Glomerular visceral epithelial cell (primary cell): ENCODE data around the gene SYNPO.
A peak's percentile ranks its signal among the peaks of the same experiment; 100 is the strongest.

Experiments
- DNase-seq: peaks from one replicate; pipeline ENCODE4 v3.0.0-alpha.2; 2016; ENCODE audit errors: extremely low spot score

The SYNPO gene, protein sequence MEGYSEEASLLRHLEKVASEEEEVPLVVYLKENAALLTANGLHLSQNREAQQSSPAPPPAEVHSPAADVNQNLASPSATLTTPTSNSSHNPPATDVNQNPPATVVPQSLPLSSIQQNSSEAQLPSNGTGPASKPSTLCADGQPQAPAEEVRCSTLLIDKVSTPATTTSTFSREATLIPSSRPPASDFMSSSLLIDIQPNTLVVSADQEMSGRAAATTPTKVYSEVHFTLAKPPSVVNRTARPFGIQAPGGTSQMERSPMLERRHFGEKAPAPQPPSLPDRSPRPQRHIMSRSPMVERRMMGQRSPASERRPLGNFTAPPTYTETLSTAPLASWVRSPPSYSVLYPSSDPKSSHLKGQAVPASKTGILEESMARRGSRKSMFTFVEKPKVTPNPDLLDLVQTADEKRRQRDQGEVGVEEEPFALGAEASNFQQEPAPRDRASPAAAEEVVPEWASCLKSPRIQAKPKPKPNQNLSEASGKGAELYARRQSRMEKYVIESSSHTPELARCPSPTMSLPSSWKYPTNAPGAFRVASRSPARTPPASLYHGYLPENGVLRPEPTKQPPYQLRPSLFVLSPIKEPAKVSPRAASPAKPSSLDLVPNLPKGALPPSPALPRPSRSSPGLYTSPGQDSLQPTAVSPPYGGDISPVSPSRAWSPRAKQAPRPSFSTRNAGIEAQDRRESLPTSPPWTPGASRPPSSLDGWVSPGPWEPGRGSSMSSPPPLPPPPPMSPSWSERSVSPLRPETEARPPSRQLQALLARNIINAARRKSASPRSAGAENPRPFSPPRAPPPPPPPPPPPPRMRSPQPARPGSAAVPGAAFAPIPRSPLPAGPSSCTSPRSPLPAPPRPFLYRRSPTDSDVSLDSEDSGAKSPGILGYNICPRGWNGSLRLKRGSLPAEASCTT

DNA sequence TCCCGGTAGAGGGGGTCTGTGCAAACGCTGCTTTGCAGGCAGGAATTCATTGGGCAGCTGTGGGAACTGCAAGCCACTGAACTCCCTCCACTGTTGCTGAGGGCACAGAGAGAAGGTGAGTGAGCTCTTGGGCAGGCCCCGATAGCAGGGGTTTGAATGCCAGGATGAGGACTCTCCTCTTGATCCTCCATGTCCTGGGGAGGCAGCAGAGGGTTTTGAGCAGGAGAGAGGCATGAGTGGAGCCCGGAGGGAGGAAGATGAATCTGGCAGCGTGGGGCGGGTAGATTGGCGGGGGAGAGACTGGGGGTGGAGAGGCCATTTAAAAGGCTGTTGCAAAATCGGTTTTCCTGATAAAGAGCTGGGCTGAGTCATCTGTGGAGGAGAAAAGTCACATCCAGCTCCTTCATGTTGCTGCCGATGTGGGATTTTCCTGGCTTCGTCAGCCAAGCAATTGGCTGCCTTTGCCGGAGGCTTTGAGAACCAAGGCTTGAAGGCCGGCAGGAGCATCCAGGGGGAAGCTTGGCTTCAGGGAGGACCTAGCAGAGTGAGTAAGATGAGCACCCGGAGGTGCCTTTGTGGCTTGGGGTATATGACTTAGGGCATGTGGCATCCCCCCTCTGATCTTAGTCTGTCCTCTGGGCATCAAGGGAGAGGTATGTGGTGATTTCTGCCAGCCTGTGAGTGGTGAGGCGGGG, at the start of gene SYNPO:
SYNPO (plus strand) TSS at position 350 of the 695 bp plus-strand sequence. CDS start 7,616 bp downstream, outside the sequence.
- DNase-seq, result peak; percentile 96

DNA sequence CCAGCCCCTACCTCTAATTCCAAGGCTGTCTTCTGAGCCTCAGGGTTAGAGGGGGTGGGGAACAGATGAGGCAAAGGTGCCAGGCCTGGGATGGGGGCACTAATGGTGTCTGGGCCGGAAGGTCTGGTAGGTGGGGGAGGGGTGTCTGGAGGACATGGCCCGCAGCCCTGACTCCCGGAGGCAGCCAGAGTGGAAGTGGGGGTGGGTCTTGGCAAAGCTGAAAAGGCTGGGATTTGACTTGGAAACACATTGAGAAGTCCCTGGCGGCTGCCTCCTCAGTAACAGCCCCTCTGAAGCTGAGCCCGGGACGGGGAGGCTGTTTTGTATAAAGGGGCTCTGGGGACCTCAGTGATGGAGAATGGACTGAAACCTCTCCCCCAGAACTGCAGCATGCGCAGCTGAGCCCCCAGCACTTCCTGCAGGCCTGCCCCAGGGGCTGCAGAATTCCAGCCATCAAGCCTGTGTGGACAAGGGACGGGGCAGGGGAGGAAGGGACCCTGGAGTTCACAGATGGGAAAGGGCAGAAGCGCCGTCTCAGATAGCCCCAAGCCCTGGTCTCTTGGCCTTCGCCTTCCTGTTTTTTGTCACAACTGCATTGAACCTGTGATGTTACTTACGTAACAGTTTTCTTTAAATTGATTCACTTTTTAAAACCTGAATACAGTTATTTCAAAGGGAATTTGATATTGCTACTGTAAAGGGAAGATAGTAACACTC, 49.3 kb upstream of the SYNPO start:
- no peak for DNase-seq

DNA sequence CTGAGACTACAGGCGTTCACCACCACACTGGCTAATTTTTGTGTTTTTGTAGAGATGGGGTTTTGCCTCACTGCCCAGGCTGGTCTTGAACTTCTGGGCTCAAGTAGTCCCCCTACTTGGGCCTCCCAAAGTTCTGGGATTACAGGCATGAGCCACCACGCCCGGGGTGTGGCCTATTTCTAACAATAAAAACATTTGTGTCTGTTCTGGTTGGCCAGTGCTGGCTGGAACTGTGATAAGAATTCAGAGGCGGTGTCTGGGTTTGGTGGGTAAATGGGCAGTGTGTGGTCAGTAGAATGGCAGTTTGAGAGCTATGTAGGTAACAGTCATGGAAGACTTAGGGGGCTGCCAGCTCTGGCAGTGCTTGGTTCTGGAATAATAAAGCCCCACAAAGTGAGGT, 46.9 kb upstream of the SYNPO start:
- DNase-seq, result no peak

DNA sequence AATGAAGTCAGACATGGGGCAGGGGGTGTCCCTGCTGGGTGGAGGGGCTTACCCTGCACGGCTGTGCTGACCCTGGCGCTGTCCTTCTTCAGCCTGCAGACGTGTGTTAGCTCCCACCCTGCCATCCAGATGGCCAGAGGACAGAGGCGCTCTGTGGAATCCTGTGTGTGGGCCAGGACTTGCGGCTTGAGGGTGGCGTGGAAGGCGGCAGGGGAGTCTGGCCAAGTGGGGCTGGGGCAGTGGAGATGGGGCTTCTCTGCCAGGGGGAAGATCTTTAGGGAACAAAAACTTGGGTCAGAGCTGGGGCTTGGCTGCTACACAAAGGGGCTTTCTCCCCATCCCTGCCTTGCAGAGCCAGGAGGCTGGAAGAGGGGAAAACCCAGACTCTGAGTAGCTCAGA, 46.5 kb upstream of the SYNPO start:
- no peak for DNase-seq

DNA sequence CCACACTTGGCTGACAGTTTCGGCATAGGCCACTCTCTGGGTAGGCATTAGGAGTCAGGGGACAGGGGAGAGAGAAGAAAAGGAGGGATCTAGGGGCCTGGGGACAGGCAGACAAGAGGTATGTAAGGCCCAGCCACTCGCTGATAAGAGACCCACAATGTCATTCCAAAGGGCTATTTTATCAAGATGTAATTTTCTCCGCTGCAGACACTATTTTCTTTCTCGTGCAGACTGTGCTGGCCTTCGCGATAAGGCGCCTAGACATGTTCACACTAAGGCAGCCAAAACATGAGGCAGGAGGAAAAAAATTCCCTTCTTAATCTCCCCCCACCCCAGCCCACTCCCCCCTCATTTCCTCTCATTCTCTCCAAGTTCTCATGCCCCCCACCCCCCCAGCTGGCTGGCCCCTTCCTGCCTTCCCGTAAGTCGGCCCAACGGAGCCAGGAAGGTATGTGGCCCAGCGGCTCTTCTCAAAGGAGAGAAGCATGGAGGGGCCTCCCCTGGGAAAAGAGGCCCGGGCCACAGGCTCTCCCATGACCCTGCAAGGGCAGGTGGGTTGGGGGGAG, 44.9 kb upstream of the SYNPO start:
- no peak for DNase-seq

DNA sequence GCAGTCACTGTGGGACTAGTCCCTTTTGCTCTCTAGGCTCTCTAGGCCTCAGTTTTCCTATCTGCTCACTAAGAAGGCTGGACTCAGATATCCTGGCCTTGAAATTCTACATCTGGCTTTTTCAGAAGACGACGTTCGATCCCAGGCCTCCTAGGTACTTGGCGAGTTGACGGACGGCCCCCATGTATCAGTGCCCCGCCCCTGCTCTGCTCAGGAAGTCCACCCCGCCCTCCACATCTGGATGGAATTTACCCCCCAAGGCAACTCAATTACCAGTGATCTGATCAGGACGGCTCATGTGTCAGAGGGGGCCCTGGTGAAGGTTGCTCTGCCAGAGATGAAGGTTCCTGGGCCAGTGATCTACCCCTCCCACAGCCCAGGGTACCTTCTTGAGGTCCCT, 44.1 kb upstream of the SYNPO start:
- DNase-seq, result no peak

DNA sequence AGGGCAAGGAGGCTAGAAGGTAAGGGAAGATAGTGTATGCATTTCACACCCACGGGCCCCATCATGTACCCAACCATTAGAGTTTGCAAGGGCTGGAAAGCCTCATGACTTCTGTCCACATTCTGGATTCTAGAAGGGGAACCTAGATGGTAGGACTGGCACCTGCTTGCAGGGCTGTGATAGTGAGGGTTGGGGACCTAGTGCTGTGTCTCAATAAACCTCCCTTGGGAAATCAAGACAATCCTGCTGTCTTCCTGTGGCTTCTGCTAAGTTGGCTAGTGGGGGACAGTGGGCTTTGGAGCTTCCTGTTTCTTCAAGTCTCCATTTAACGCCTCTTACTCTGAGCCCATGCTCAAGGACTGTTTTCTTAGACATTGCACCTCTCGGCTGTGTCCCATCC, 43.6 kb upstream of the SYNPO start:
- no peak for DNase-seq

DNA sequence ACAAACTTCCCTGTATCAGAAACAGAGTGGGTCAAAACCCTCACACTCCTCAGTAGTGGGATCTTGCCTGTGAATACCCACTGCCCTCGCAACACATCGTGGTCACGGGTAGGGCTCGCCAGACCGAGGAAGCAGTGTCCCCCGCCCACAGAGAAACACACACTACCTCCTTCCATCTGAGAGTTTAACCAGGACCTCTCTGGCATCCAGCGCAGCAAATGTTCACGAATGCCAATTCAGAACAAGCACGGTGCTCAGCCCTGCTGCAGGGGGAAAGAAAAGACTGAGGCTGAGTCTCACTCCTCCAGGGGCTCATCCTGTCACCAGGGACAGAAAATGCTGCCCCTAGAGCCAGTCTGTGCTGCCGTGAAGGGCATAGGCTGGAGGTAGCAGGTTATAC, 42.5 kb upstream of the SYNPO start:
- DNase-seq, result no peak

DNA sequence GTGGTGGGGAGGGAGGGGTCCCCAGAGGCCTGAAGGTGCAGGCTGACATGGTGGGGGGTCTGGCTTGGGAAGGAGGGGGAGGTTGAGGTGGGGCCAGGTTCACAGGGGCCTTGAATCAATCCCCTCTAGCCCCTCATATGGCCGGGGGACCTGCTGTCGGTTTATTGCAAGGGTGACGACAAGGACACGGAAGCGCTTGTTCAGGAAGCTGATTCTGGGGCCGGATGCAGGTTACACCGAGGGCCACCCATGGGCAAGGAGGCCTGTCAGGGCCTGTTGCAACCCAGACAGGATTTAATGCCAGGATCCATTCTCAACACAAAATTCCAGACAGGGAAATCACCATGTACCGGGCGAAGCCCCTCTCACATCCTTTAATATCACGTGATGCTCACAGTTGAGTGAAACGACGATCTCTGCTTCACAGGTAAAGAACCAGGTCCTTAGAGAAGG, 41.6 kb upstream of the SYNPO start:
- DNase-seq, result no peak

DNA sequence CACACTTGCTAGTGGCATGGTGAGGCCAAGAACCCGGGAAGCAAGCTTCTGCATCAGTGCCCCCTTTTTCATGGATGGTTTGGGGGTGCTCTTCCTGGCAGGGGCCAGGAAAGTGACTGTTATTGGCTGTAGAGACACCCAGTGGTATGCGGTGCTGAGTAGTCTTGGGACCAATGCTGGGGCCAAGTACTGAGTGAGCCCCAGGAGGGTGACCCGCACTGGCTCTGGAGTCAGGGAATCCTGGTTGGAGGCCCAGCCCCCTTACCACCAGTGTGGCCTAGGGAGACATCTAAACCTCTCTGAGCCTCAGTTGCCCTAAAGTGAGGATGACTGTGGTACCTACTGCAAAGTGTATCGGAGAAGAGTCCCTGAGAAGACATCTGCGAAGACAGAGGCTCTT, 41.2 kb upstream of the SYNPO start:
- no peak for DNase-seq

DNA sequence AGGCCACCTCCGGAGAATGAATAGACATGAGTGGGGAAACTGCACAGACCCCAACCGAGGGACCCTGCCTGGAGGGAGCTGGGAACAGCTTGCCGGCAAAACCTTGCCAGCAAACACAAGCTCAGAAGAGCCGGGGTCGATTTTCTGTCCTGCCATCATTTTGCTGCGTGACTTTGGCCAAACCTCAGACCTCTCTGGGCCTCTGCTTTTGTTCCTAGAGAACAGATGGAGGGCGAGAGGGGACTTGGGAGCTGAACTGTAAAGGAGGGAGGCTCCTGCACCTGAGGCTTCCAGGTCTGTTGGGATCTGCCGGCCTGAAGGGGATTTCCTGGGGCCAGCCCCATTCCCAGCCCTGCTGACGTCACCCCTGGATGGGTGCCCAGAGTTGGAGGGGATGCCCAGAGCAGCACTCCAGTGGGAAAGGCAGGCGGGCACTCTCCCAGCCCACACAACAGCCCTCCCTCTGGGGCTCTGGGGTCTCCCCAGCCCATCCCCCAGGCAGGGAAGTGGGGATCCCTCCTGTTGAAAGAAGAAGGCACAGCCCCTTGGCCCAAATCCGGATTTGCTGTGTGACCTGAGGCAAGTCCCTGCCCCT, 40.4 kb upstream of the SYNPO start:
- DNase-seq, result peak; percentile 93

DNA sequence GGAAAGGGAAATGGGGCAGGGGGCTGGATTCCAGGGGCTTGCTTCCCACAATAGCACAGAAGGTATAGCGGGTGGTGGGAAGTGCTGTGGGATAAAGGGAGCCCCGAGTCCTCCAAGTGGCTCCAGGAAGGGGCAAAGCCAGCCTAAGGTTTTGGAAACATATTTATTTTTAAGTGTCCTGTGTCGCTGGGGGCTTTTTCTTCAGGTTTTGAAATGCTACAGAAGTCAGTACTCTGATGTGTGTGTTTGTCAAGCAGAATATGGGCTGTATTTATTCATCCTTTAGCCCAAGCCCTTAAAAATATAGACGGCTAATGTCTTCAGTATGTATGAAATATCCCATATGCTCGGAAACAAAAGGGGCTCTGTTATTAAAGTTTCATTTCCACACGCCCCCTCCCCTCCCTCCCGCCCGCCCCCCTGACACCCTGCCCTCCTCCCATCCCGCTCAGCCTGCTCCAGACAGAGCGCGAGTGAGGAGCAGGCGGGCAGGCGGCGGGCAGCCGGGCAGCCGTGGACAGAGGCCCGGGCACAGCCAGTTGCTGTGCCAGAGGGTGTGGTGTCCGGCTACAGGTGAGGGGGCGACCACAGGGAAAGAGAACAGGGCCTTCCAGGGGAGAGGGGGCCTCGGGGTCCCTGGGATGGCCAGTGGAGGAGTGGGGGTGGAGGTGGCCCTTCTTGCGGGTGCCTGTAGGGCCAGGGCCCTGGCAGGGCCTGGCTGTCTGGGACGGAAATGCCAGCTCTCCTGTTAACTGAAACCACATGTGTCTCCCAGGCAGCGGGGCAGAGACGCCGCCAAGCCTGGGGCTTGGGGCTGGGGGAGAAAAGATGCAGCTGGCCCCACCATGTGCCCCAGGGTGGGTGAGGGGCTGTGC, 39.6 kb upstream of the SYNPO start:
- DNase-seq, result no peak

DNA sequence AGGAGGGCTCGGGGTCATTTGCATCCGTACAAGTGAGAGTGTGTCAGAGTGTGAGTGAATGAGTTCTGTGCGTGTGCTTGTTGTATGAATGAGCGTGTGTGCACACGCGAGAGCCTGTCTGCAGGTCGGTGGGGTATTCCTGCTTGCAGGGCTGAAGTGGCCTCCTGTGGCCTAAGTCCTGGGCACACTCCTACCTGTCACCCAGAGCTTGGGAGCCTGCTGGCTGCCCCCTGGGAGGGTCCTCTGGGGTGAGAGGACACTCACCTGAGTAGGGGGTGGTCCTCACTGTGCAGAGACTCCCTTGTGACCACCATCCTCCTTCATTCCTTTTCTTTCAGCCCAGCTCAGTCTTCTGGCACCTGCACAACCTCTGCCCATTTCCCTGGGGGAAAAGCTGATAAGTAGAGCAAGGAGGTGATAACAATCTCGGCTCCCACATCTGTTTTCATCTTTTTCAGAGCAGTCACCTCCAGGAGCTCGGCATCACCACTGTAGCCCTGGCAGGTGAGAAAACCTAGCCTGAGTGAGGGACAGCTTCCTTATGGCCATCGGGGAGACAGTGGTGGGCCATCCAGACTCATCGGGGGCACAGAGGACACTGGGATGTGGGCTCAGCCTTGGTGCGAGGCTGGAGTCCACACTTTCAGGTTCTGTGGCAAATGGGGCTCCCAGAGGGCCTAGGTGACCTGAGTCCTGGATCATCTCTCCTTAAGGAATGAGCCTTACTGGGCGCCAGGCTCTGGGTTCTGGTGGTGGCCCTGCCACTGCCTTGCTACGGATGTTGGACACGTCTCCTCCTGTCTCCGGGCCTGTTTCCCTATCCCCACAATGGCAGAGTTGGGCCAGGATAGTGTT, 38.7 kb upstream of the SYNPO start:
- no peak for DNase-seq

DNA sequence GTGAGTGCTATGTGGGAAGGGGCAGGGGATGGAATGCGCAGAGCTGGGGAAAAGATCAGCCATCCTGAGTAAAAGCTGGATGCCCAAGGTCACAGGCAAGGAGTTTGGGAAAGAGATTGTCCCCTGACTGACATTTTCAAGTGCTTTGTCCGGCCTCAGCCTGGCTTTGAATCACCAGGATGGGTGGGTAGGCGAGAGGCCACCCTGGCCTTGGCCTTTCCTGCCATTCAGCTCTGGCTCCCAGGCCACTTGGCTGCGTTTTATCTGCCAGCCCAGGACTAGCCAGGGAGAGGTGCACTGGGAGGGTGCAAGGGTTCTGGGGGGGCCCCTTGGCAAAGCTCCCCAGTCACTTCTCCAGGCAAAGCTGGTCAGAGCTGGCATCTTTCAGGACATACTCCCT, 37.4 kb upstream of the SYNPO start:
- no peak for DNase-seq

DNA sequence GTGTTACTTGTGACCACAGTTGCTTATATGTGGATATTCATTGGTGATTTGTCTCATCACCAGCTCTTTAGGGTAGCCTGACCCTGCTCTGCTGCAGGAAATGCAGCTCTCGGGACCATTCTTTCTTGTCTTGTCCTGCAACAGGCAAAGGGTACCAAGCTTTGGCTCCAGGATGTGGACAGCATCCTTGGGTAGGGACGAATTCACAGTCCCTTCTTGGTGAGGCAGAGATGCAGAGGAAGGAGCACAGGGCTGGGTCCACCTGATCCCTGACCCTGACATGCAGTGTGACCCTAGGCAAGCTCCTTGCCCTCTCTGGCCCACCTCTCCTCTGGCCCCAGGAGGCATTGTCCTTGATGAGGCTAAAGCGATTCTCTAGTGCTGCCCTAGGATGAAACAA, 37.0 kb upstream of the SYNPO start:
- no peak for DNase-seq

DNA sequence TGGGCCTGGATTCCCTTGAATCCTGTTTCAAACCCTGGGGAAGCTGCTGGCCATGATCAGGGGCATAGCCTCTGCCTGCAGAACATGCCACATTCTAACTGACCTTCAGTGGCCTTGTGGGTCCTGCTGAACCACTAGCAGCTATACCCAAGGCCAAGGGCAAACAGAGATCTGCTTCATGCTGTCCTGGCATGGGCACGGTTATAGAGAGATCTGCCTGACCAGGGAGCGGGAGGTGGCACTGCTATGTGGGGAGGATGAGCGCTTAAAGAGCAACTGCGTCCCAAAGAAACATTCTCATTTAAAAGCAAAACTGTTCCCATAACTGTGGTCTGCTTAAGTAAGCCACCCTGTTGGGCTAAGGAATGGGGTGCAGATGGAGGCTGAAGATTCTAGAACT, 36.5 kb upstream of the SYNPO start:
- no peak for DNase-seq

DNA sequence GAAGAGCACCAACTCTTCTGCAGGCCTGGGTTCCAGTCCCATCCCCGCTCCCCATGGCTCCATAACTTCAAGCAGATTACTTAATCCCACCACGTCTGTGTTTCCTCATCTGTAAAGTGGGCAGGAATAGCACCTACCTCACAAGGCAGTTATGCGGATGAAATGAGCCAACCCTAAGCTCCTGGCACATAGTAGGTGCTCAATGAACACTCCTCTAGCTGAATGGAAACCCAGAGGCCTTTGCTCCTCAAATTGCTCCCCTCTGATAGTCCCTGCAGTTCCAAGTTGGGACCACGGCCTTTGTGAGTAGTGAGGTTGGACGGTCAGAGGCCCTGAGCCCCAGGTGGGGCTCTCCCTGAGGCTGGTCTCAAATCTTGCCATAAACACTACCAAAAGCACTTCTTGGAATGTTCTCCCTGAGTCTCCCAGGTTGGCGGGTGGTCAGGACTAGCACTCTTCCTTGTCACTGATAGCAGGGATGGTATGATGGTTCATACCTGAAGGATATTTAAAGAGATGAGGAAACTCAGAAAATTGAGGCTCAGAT, 35.5 kb upstream of the SYNPO start:
- DNase-seq, result no peak

DNA sequence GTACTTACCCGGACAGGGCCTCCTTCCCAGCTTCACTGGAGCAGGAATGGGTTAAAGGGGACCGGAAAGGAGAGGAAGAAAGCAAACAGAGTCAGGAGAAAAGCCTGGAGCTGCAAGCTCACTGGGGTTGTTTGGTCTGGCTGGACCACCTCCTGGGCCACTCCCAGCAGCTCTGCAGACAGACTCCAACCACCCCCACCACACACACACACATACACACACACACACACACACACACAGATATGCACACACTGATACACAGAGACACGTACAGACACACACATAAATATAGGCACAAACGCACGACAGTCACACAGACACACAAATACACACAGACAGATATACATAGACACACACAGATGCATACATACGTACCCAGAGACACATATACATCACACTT, 34.9 kb upstream of the SYNPO start:
- no peak for DNase-seq

DNA sequence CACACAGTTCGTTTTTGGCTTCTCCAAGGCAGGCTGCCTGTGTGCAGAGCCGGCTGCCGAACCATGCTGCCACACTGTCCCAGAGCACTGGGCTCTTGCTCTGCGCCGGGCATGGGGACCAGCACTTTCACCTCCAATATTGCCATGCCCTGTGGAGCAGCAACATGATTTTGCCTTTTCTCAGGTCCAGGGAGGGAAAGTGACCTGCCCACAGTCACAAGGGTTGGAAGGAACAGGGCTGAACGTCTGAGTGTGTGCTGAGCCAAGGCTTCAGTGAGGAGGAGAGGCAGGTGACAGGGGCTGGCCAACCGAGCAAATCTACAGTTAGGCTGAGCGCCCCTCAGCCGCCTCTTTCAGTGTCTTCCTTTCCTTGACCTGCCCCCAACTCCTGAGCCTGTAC, 34.0 kb upstream of the SYNPO start:
- no peak for DNase-seq
